H9 (cell line): ENCODE results near the gene NKD1. TPM values are rescaled to one million over a fixed set of nuclear protein-coding genes. Genes with fewer than 3 reads are reported as not detected.

Experiments used
- DNase-seq: peaks from one replicate; pipeline ENCODE4 v3.0.0-alpha.2; 2017
- H2AFZ ChIP-seq: one replicate; pipeline ENCODE4 v1.6.1; 2013; ENCODE audit warnings: mild to moderate bottlenecking, low read length, control low read depth, moderate library complexity
- H2AK5ac ChIP-seq: 2 replicates; pipeline ENCODE4 v1.6.1; 2013; ENCODE audit warnings: low read length, control low read depth, mixed read lengths; ENCODE audit not compliant: insufficient read length
- H2BK120ac ChIP-seq: one replicate; pipeline ENCODE4 v1.6.1; 2013; ENCODE audit warnings: low read depth, mild to moderate bottlenecking, low read length, control low read depth, inconsistent platforms; ENCODE audit not compliant: poor library complexity, severe bottlenecking
- H2BK12ac ChIP-seq: 2 replicates; pipeline ENCODE4 v1.6.1; 2013; ENCODE audit warnings: low read length, control low read depth, mixed read lengths, low read depth; ENCODE audit not compliant: insufficient read length
- H2BK15ac ChIP-seq: 2 replicates; pipeline ENCODE4 v1.6.1; 2013; ENCODE audit warnings: low read depth, low read length, control low read depth
- H2BK20ac ChIP-seq: one replicate; pipeline ENCODE4 v1.6.1; 2013; ENCODE audit warnings: low read depth, mild to moderate bottlenecking, low read length, control low read depth, inconsistent platforms; ENCODE audit not compliant: poor library complexity, severe bottlenecking
- H2BK5ac ChIP-seq: 2 replicates; pipeline ENCODE4 v1.6.1; 2013; ENCODE audit warnings: low read length, control low read depth, mixed read lengths; ENCODE audit not compliant: insufficient read length
- H3K14ac ChIP-seq: 2 replicates; pipeline ENCODE4 v1.6.1; 2013; ENCODE audit warnings: low read length, control low read depth; ENCODE audit not compliant: insufficient read depth
- H3K18ac ChIP-seq: 2 replicates; pipeline ENCODE4 v1.6.1; 2013; ENCODE audit warnings: low read depth, mild to moderate bottlenecking, mixed read lengths, low read length, control low read depth; ENCODE audit not compliant: insufficient read length
- H3K23ac ChIP-seq: 2 replicates; pipeline ENCODE4 v1.6.1; 2013; ENCODE audit warnings: low read length, control low read depth, mixed read lengths, low read depth; ENCODE audit not compliant: insufficient read length
- H3K23me2 ChIP-seq: 2 replicates; pipeline ENCODE4 v1.6.1; 2013; ENCODE audit warnings: low read depth, mild to moderate bottlenecking, mixed read lengths, low read length, control low read depth; ENCODE audit not compliant: insufficient read length, poor library complexity, severe bottlenecking
- H3K27ac ChIP-seq: 2 replicates; pipeline ENCODE4 v1.5.1; 2013; ENCODE audit warnings: low read length, control low read depth, mixed read lengths, low read depth; ENCODE audit not compliant: insufficient read length
- H3K27me3 ChIP-seq: 2 replicates; pipeline ENCODE4 v1.6.1; 2013; ENCODE audit warnings: low read length, control low read depth, inconsistent platforms; ENCODE audit not compliant: insufficient read depth
- H3K4ac ChIP-seq: 2 replicates; pipeline ENCODE4 v1.6.1; 2013; ENCODE audit warnings: low read depth, mild to moderate bottlenecking, control low read depth, inconsistent platforms, low read length, moderate library complexity
- H3K4me1 ChIP-seq: 2 replicates; pipeline ENCODE4 v1.6.1; 2013; ENCODE audit warnings: low read length, control low read depth, inconsistent platforms; ENCODE audit not compliant: insufficient read depth
- H3K4me2 ChIP-seq: 2 replicates; pipeline ENCODE4 v1.6.1; 2013; ENCODE audit warnings: low read length, control low read depth, mixed read lengths; ENCODE audit not compliant: insufficient read length, insufficient read depth
- H3K56ac ChIP-seq: 2 replicates; pipeline ENCODE4 v1.6.1; 2013; ENCODE audit warnings: low read depth, mild to moderate bottlenecking, mixed read lengths, low read length, control low read depth; ENCODE audit not compliant: insufficient read length
- H3K79me1 ChIP-seq: 2 replicates; pipeline ENCODE4 v1.6.1; 2013; ENCODE audit warnings: low read depth, mild to moderate bottlenecking, moderate library complexity, low read length, control low read depth, inconsistent platforms; ENCODE audit not compliant: insufficient read depth, poor library complexity, severe bottlenecking
- H3K79me2 ChIP-seq: 2 replicates; pipeline ENCODE4 v1.6.1; 2013; ENCODE audit warnings: low read length, control low read depth, inconsistent platforms; ENCODE audit not compliant: insufficient read depth
- H3K9ac ChIP-seq: 2 replicates; pipeline ENCODE4 v1.6.1; 2013; ENCODE audit warnings: low read length, control low read depth, mixed read lengths; ENCODE audit not compliant: insufficient read length; ENCODE audit errors: extremely low read depth
- H3K9me3 ChIP-seq: one replicate; pipeline ENCODE4 v1.6.1; 2013; ENCODE audit warnings: low read depth, low read length, inconsistent platforms; ENCODE audit not compliant: control insufficient read depth
- H3T11ph ChIP-seq: one replicate; pipeline ENCODE4 v1.6.1; 2013; ENCODE audit warnings: mild to moderate bottlenecking, low read length, control low read depth, inconsistent platforms
- H4K20me1 ChIP-seq: one replicate; pipeline ENCODE4 v1.6.1; 2013; ENCODE audit not compliant: control insufficient read depth, insufficient read length, insufficient read depth
- H4K5ac ChIP-seq: 2 replicates; pipeline ENCODE4 v1.6.1; 2013; ENCODE audit warnings: low read depth, mild to moderate bottlenecking, mixed read lengths, low read length, control low read depth; ENCODE audit not compliant: insufficient read length
- H4K8ac ChIP-seq: replicated peaks from 2 replicates; pipeline ENCODE4 v1.6.1; 2013; ENCODE audit warnings: low read length, control low read depth, mixed read lengths, low read depth; ENCODE audit not compliant: insufficient read length
- H4K91ac ChIP-seq: 2 replicates; pipeline ENCODE4 v1.6.1; 2013; ENCODE audit warnings: low read depth, mild to moderate bottlenecking, moderate library complexity, mixed read lengths, low read length, control low read depth; ENCODE audit not compliant: insufficient read length
- H3K27ac Mint-ChIP-seq, 3 experiments: 2 replicates in 2 of 3; 3 replicates in 1 of 3; pipeline ENCODE4 v1.8.0; 2020 to 2021; ENCODE audit warnings: mixed read lengths in 3 of 3, mild to moderate bottlenecking in 1 of 3, moderate library complexity in 1 of 3
- H3K27me3 Mint-ChIP-seq: 2 replicates; pipeline ENCODE4 v1.8.0; 2021; ENCODE audit warnings: low read depth, mild to moderate bottlenecking, moderate library complexity, mixed read lengths
- H3K36me3 Mint-ChIP-seq, 3 experiments: 2 replicates in 2 of 3; 3 replicates in 1 of 3; pipeline ENCODE4 v1.8.0; 2020 to 2021; ENCODE audit warnings: low read depth in 3 of 3, mixed read lengths in 3 of 3; ENCODE audit not compliant: insufficient read depth in 1 of 3
- H3K4me1 Mint-ChIP-seq, 2 experiments: 2 replicates each; pipeline ENCODE4 v1.8.0; 2020; ENCODE audit warnings: mixed read lengths in 2 of 2
- H3K4me3 Mint-ChIP-seq, 2 experiments: 2 replicates in 1 of 2; 3 replicates in 1 of 2; pipeline ENCODE4 v1.8.0; 2020 to 2021; ENCODE audit warnings: mild to moderate bottlenecking in 2 of 2, mixed read lengths in 2 of 2, moderate library complexity in 1 of 2
- H3K9me3 Mint-ChIP-seq, 2 experiments: 2 replicates in 1 of 2; 3 replicates in 1 of 2; pipeline ENCODE4 v1.8.0; 2020; ENCODE audit warnings: mild to moderate bottlenecking in 2 of 2, mixed read lengths in 2 of 2, moderate library complexity in 1 of 2
- CTCF ChIP-seq: fragments of 200-600 bp; sonication (generic); conservative IDR thresholded peaks from 3 replicates; pipeline ENCODE4 v1.8.0; 2021; ENCODE audit warnings: antibody characterized with exemption, mild to moderate bottlenecking
- whole genome bisulfite sequencing: extraction: QIAGEN DNeasy Blood & Tissue Kit; methylation state at CpG from one replicate; pipeline ENCODE4 v1.1.7; 2013; ENCODE audit warnings: missing lambda C conversion rate, low lambda C conversion rate, mixed read lengths; ENCODE audit not compliant: insufficient read length; ENCODE audit errors: extremely low coverage; 5-methylcytosine and 5-hydroxymethylcytosine counted together
- total RNA-seq: library from RNA; stranded (reverse); gene quantifications from 2 replicates; pipeline ENCODE4 v1.2.1, GENCODE V29; 2021

NKD1 gene
- total RNA-seq, 1 experiment from 2014 or later, result 1.9 TPM

GRCh38 chr16:50538411-50539052, 9.7 kb upstream of the NKD1 start:
- H3K4me1 Mint-ChIP-seq, result peaks cover 24 to 32% of the 10 kb centered on the region in 2 experiments
- peaks cover 36% of the 10 kb centered on the region for H3K27me3 Mint-ChIP-seq
- Histone ChIP-seq H3K23me2 (no peaks in the 10 kb centered on the region), H3K14ac (no peak overlapping the region), H3K18ac (no peak overlapping the region), H3K23ac (no peak overlapping the region), H2BK5ac (no peak overlapping the region), H4K8ac (no peak overlapping the region), H3K4ac (no peak overlapping the region), H3K9ac (no peak overlapping the region), H3K27ac (no peak overlapping the region), H3K9me3 (no peaks in the 10 kb centered on the region), H2BK15ac (no peak overlapping the region), H4K5ac (no peak overlapping the region), H3K4me2 (no peak overlapping the region), H3T11ph (no peak overlapping the region), H3K79me2 (no peaks in the 10 kb centered on the region), H3K56ac (no peak overlapping the region), H2BK12ac (no peak overlapping the region), H3K79me1 (no peaks in the 10 kb centered on the region), H4K20me1 (no peaks in the 10 kb centered on the region), H3K4me1 (no peaks in the 10 kb centered on the region), H2AK5ac (no peak overlapping the region), H2BK20ac (no peak overlapping the region), H4K91ac (no peak overlapping the region), H2AFZ (no peak overlapping the region), H3K27me3 (no peaks in the 10 kb centered on the region), H2BK120ac (no peak overlapping the region)
- H3K36me3 Mint-ChIP-seq, result no peaks in the 10 kb centered on the region
- no peak for TF ChIP-seq CTCF
- H3K9me3 Mint-ChIP-seq, result no peaks in the 10 kb centered on the region; a peak in 1 of 5 replicates
- H3K27ac Mint-ChIP-seq, result no peak overlapping the region
- no CpG with 5 or more reads among the region's 11 CpGs for WGBS
- no peak overlapping the region for H3K4me3 Mint-ChIP-seq
- peak; percentile 27 for DNase-seq
